GM19395 (cell line): ENCODE measurements around the gene HRH1.
"Not testable (repeated sequence)": the region's sequence is repeated elsewhere in the genome, so short reads cannot be mapped to it uniquely, and the experiment has no call there.

Experiments
- ATAC-seq: cut with Tn5 transposase; IDR thresholded peaks from one replicate; pipeline ENCODE4 v1.9.1; 2021; ENCODE audit warnings: mild to moderate bottlenecking, moderate library complexity; ENCODE audit not compliant: unreplicated experiment

The HRH1 gene, protein sequence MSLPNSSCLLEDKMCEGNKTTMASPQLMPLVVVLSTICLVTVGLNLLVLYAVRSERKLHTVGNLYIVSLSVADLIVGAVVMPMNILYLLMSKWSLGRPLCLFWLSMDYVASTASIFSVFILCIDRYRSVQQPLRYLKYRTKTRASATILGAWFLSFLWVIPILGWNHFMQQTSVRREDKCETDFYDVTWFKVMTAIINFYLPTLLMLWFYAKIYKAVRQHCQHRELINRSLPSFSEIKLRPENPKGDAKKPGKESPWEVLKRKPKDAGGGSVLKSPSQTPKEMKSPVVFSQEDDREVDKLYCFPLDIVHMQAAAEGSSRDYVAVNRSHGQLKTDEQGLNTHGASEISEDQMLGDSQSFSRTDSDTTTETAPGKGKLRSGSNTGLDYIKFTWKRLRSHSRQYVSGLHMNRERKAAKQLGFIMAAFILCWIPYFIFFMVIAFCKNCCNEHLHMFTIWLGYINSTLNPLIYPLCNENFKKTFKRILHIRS

DNA sequence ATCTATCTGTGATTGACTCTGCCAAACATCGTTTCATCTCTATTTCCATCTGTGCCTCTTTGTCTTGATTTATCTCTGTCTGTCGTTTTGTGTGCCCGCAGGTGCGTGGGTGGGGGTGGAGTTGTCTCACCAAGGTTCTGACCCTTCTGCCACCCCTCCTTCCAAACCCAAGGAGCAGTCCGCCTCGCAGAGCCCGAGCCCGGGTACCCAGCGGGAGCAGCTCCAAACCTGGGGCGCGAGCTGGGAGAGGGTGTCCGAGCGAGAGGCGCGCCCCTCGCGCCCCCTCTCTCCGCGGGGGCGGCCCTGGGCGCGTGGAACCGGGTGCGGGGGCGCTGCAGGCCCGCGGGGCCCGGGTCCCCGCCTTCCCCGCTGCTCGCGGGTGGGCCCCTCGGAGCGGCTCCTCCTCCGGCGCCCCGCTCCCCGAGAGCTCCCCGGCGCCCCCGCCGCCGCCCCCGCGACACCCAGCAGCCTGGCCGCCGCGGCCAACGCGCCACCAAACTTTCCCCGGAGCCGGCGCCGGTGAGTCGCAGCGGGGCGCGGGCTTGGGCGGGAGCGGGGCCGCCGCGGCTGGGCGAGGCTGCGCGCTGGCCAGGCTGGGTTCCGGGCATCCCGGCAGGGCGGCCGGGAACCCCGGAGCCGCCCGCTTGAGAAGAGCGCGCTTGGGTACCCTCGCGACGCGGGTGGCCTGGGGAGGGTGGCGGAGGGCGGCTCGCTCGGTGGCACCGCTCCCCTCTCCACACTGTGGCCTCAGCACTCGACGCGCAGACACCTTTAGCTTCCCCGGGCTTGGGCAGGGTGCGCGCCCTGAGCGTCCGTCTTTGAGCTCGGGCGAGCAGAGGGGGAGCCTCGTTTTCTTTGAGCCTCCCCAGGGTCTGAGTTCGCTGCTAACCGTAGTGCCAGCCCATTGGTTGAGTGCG lies at the start of gene HRH1:
HRH1 (plus strand) TSS at position 458 of the 917 bp plus-strand sequence. CDS start 104,545 bp downstream, outside the sequence.
- no peak for ATAC-seq

DNA sequence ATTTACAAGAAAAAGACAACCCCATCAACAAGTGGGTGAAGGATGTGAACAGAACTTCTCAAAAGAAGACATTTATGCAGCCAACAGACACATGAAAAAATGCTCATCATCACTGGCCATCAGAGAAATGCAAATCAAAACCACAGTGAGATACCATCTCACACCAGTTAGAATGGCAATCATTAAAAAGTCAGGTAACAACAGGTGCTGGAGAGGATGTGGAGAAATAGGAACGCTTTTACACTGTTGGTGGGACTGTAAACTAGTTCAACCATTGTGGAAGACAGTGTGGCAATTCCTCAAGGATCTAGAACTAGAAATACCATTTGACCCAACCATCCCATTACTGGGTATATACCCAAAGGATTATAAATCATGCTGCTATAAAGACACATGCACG lies 41.0 kb upstream of the HRH1 start:
- ATAC-seq: not testable (repeated sequence)

DNA sequence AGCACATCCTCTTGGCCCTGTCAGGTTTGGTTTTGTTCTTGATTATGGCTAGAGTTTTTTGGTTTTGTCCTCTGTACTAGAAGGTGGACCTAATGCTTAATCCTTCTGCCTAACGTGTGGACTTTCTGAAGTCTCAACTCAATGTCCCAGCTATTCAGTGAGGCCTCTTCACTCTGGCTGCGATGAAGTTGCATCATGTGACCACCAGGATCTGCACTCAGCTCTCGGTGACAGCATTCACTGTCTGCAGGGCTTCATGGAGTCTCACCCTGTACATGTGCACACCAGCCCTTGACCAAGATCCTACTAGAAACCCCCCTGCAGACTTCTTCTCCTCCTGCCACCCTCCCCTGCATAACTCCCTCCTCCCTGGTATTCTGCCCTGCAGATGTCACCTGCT lies 38.7 kb upstream of the HRH1 start:
- no peak for ATAC-seq

DNA sequence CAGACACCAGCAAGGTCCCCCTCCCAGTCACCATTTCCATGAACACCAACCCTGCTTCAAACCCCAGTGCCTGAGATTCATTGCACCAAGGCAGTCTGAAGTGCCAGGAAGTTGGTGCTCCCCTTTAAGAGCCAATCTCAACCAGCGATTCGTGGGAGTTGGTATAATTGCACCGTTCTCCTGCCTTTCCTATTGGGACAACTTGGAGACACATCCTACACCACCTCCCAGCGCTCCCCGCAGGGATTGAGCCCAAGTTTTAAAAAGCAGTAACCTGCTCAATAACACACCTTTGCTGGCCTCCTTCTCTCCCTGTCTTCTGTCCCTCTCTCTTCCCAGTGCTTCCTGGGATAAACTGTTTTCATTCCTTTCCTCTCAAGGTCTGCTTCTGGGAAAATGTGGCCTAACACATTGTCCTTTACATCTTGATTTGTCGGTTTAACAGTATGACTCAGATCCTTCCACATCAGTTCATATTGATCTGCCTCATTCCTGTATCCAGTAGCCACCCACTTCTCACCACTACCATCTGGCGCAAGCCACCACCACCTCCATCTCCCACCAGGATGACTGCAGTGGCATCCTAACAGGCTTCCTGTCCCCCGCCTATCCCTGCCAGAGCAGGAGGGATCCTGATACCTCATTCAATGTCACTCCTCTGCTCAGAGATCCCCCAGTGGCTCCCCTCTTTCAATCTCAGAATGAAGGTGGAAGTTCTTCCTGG lies 37.8 kb upstream of the HRH1 start:
- no peak for ATAC-seq

DNA sequence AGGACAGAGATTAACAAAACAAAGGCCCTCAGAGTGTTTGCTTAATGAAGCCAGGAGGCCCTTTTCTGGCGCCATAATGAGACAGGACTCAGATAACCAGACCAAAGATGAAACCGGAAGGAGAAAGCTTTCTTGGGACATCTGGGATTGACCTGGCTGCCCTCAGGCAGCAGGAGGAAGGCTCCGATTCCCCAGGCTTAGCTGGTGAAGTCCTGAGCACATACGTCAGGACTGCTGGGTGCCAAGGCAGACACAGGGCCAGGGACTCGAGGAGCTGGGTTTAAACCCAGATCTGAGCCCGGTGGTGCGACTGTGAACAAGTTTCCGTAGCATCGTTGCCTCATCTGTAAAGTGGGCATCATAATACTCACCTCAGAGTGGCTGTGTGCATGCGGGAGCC lies 36.7 kb upstream of the HRH1 start:
- ATAC-seq: no peak

DNA sequence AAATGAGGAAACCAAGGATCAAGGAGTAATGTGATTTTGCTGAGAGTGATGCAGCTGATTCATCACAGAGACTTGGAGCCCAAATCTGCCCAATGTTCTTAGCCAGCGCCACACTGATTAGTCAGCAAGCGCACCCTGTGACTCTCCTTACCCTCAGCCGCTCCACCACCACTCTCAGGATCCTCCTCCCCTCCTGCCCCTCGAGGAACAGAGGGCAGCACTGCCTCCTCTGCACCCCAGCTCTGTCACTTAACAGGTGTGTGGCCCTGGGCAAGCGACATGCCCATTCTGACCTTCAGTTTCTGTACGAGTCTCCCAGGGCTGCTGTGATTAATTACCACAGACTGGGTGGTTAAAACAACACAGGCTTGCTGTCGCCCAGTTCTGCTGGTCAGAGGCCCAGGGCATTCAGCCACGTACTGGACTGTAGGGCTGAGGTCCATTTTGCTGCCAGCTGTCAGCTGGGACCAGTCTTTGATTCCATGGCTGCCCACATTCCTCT lies 36.1 kb upstream of the HRH1 start:
- ATAC-seq: no peak

DNA sequence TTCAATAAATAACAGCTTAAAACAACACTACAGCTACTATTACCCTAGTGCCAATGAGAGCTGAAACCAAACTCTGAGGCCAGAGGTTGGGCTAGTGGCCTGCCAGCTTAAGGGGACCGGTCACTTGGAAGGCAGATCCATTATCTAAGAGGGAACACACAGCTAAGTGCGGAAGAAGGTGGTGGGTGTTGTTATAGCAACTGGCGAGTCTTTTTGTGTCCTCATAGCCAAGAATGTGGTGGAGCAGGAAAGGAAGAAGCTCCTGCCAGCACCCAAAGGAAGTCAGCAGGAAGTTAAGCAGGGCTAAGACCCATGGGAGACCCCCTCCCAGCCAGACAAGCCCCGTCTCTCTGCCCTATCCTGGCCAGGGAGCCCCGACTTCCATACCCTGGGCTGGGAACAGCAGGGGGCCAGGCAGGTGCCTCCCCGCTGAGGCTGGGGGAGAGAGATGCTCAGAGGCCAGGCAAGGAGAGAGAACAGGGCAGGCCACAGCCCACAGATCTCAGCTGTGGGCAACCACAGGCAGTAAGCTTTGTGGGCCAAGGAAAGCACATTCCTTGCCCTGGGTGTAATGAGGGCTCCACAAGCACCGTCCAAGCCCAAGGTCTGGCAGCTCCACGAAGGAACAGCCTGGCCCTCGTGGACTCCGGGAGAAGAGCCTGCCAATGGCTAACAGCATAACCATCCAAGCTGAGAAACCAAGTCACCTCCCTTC lies 34.0 kb upstream of the HRH1 start:
- no peak for ATAC-seq

DNA sequence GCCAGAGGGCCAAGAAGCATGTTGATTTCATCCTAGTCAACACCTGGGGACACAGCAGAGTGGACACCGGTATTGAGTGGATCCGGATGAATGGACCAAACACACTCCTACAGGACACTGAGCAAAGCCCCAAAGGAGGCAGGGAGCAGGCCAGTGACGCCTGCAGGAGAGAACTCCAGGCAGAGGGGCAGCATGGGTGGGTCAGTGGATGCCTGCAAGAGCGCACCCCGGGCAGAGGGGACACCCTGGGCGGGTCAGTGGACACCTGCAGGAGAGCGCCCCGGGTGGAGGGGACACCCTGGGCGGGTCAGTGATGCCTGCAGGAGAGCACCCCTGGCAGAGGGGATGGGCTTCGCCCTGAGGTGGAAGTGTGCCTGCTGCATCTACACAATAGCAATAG lies 27.6 kb upstream of the HRH1 start:
- no peak for ATAC-seq

DNA sequence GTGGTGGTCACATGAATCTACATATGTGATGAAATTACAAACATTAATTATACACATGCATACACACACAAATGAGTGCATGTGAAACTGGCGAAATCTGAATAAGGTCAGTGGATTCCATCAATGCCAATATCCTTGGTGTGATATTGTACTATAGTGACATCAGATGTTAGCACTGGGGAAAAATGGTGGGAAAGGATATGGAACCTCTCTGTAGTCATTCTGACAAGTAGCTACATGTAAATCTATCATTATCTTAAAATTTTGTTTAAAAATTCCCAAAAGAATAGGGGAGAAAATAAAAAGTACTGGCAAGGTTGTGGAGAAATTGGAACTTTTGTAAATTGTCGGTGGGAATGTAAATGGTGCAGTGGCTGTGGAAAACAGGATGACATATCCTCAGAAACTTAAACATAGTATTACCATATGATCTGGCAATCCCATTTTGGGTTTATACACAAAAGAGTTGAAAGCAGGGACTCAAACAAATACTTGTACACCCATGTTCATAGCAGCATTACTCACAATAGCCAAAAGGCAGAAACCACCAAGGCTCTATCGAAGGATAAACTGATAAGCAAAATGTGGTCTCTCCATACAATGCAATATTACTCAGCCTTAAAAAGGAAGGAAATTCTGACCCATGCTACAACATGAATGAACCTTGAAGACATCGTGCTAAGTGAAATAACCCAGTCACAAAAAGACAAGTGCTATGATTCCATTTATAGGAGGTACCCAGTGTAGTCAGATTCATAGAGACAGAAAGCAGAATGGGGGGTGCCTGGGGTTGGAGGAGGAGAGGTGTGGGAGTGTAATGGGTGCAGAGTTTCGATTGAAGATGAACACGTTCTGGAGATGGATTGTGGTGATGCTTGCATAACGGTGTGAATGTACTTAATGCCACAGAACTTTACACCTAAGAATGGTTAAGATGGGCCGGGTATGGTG lies 25.3 kb upstream of the HRH1 start:
- ATAC-seq: no peak

DNA sequence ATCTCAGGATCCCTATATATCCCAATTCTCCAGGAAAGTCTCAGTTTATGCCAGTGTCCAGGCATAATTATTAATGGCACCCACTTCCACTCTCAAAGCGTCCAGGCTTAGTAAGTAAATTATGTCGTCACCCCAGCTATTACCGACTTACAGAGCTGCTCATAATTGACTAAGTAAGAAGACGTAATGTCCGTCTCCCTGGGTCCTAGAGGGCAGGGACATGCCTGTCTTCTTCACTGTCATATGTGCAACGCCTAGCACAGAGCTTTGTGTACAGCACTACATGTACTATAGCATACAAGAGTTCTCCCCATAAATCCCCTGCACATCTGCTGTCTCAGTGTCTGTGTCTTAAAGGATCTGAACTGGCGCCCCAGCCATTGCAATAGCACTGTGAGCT lies 23.9 kb upstream of the HRH1 start:
- no peak for ATAC-seq

DNA sequence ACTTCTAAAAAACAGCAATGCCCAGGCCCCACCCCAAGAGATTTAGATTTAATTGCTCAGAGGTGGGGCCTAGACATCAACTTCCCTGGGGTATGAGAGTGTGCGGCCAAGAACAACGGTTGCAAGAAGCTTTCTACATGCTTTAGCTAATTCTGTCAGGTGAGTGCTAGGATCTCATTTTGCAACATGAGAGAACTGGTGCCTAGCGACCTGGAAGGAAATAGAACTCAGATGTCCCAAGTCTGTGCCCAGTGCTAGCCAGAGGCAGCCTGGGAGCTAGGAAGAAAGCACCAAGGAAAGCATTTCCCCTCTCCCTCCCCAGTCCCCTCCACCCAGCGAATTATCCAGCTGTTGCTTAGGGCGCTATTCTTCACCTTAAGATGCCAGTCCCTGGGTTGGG lies 22.9 kb upstream of the HRH1 start:
- ATAC-seq: no peak

DNA sequence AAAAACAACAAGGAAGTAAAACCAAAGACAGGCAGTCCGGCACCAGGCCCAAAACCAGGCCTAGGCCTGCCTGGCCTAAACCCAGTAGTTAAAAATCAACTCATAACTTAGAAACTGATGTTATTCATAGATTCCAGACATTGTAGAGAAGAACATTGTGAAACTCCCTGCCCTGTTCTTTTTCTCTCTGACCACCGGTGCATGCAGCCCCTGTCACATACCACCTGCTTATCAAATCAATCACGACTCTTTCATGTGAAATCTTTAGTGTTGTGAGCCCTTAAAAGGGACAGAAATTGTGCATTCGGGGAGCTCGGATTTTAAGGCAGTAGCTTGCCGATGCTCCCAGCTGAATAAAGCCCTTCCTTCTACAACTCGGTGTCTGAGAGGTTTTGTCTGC lies 22.4 kb upstream of the HRH1 start:
- ATAC-seq: not testable (repeated sequence)

DNA sequence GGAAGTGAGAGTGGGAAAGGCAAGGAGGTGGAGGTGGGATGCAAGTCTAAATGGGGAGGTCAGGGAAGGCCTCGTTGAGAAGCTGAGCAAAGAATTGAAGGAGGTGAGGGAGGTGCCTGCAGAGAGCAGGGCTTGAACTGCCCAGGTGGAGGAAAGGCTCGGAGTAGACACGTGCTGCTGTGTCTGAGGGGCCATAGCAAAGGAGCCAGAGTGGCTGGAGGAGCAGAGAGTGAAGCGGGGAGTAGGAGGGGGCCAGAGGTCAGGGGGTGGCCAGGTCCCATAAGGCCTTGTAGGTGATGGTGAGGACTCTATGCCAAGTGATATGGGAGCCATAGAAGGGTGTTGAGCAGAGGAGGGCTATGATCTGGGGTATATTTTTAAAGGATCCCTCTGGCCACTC lies 21.4 kb upstream of the HRH1 start:
- no peak for ATAC-seq

DNA sequence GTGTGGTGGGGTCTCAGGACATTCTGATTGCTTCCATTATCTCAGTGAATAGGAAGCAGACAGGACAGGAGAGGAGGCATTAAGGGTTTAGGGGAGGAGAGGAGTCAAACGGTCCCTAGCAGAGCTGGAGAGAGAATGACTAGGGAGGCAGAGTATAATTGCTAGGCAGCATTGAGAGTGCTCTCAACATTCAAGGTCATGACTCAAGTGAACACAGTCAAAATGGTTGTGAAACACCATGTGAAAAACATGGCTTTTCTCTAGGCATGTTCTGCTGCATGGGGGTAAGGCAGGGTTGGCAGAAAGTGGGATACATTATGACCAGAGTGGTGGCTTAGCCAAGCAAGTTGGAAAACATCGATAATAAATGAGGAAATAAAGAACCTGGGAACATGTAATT lies 19.5 kb upstream of the HRH1 start:
- no peak for ATAC-seq

DNA sequence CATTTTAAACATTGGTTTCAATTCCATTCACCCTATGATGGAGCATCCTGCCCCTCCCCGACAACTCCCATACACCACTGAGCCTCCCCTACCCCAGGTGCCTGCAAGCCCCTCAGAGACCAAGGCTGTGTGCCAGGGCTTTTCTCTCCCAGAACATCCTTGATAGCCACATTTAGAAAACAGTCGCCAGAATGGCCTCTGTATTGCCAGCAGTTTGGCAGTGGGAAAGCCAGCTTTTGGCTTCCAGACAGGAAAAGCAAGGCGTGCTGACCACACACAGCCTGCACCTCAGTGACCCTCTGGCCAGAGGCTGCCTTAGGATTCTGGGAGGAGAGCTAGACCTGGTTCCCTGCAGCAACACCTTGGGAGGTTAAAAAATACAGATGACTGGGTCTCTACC lies 18.2 kb upstream of the HRH1 start:
- no peak for ATAC-seq

DNA sequence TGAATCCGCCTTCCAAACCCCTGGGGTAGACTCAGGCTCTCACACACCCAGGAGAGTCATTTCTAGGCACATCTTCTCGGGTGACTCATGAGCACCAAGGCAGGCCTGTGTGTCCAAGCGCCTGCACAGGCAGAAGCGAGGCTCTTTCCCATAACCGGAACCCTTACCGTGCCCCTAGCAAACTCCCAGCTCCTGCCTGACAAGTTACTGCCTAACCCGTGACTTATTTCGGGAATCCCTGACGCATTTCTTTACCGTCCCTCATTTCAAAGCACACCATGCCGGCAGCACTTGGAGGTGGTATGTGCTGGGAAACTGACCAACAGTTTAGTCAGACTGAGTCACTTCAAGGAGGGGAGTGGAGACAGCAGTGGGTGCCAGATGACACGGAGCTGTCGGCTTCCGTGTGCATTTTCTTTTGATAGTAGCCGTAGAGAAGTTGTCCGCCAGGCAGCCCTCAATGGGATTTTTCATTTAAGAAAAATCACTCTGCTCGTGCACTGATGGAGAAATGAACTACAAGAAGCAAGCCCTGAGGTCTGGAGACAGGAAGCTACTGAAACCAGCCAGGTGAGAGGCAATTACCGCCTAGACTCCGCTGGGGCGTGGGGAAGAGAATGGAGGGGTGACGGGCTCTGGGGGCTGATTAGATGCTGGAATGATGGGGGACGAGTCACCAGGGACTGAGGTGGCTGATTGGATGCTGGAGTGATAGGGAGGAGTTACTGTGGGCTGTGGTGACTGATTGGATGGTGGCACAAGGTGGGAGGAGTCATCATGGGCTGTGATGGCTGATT lies 17.3 kb upstream of the HRH1 start:
- ATAC-seq: no peak

DNA sequence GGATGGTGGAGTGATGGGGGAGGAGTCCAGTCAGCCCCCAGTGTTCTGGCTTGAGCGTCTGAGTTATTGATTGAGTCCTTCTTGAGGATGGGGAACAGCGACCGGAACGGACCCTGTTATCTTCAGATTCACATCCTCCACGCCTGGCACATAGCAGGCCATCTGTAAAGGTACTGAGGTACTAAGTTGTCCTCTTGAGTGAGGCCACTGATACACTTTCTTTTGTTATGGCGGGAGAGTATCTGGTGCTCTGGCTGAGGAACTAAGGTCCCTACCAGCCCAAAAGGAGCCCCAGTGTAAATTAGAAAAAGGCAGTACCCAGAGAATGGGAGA lies 16.7 kb upstream of the HRH1 start:
- no peak for ATAC-seq

DNA sequence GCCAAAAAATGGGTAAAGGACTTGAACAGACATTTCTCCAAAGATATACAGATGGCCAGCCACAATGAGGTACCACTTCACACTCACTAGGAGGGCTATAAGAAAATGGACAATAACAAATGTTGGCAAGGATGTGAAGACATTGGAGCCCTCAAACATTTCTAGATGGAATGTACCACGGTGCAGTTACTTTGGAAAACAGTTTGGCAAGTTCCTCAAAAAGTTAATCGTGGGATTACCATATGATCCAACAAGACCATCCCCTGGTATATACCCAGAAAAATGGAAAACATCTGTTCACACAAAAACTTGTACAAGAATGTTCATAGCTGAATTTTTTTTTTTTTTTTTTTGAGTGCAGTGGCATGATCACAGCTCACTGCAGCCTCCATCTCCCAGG lies 15.9 kb upstream of the HRH1 start:
- no peak for ATAC-seq
